SK-N-SH (cell line): Measurements from ENCODE around the gene MRTFB.

Experiments used
- EP300 ChIP-seq, 2 experiments: IDR thresholded peaks; 2 replicates each; pipeline versions ENCODE4 v1.4.0 to v1.6.1; 2012; ENCODE audit warnings: borderline replicate concordance in 1 of 2, low read depth in 1 of 2, low read length in 1 of 2
- EZH2phosphoT487 ChIP-seq: fragments of 200-600 bp; sonication (generic); IDR thresholded peaks from 2 replicates; pipeline ENCODE4 v1.6.1; 2017; ENCODE audit warnings: low read depth, mixed run types, mild to moderate bottlenecking, antibody characterized with exemption, moderate library complexity, borderline replicate concordance
- GABPA ChIP-seq: IDR thresholded peaks from 2 replicates; pipeline ENCODE4 v1.4.0; 2012; ENCODE audit warnings: low read depth, mild to moderate bottlenecking
- IRF3 ChIP-seq: fragments of 150-350 bp; IDR thresholded peaks from 2 replicates; pipeline ENCODE4 v1.6.1; 2016; ENCODE audit warnings: mild to moderate bottlenecking, low read depth, low read length
- MEF2A ChIP-seq: IDR thresholded peaks from 2 replicates; pipeline ENCODE4 v1.4.0; 2012; ENCODE audit warnings: low read depth, borderline replicate concordance
- MXI1 ChIP-seq: IDR thresholded peaks from 2 replicates; pipeline ENCODE4 v1.6.1; 2012; ENCODE audit warnings: mild to moderate bottlenecking, low read depth, low read length, improper control_type of control experiment
- REST ChIP-seq: IDR thresholded peaks from 2 replicates; pipeline ENCODE4 v1.6.1; 2012; ENCODE audit warnings: mild to moderate bottlenecking, low read depth, low read length, moderate library complexity
- RFX5 ChIP-seq: IDR thresholded peaks from 2 replicates; pipeline ENCODE4 v1.6.1; 2012; ENCODE audit warnings: mild to moderate bottlenecking, improper control_type of control experiment, low read length
- TAF1 ChIP-seq: IDR thresholded peaks from 2 replicates; pipeline ENCODE4 v1.6.1; 2012; ENCODE audit warnings: low read depth, mild to moderate bottlenecking, low read length, moderate library complexity, borderline replicate concordance
- YY1 ChIP-seq: IDR thresholded peaks from 2 replicates; pipeline ENCODE4 v1.4.0; 2012; ENCODE audit warnings: low read depth, mild to moderate bottlenecking
- TF ChIP-seq, protein P1 (sequence below): fragments of 200-600 bp; sonication (generic); IDR thresholded peaks from 2 replicates; pipeline ENCODE4 v1.6.1; 2017; ENCODE audit warnings: antibody characterized with exemption, mild to moderate bottlenecking, moderate library complexity
- TF ChIP-seq, protein P2 (sequence below): fragments of 150-350 bp; IDR thresholded peaks from 2 replicates; pipeline ENCODE4 v1.6.1; 2017; ENCODE audit warnings: antibody characterized with exemption, low read length, low read depth, borderline replicate concordance

GRCh38 chr16:14198572-14198971 lies 127.5 kb downstream of the MRTFB start:
- TF ChIP-seq, protein P1, sequence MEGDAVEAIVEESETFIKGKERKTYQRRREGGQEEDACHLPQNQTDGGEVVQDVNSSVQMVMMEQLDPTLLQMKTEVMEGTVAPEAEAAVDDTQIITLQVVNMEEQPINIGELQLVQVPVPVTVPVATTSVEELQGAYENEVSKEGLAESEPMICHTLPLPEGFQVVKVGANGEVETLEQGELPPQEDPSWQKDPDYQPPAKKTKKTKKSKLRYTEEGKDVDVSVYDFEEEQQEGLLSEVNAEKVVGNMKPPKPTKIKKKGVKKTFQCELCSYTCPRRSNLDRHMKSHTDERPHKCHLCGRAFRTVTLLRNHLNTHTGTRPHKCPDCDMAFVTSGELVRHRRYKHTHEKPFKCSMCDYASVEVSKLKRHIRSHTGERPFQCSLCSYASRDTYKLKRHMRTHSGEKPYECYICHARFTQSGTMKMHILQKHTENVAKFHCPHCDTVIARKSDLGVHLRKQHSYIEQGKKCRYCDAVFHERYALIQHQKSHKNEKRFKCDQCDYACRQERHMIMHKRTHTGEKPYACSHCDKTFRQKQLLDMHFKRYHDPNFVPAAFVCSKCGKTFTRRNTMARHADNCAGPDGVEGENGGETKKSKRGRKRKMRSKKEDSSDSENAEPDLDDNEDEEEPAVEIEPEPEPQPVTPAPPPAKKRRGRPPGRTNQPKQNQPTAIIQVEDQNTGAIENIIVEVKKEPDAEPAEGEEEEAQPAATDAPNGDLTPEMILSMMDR, result no peak
- no peak for TF ChIP-seq REST
- TF ChIP-seq RFX5, result no peak
- TF ChIP-seq GABPA, result no peak
- no peak for TF ChIP-seq IRF3
- TF ChIP-seq MEF2A, result no peak
- no peak for TF ChIP-seq YY1
- no peak for TF ChIP-seq EZH2phosphoT487
- TF ChIP-seq TAF1, result no peak
- TF ChIP-seq EP300 (IDR thresholded peaks at IDR 0.05; ENCODE audit: borderline replicate concordance in 1 of 2, low read depth in 1 of 2, low read length in 1 of 2), result no peak
- TF ChIP-seq, protein P2, sequence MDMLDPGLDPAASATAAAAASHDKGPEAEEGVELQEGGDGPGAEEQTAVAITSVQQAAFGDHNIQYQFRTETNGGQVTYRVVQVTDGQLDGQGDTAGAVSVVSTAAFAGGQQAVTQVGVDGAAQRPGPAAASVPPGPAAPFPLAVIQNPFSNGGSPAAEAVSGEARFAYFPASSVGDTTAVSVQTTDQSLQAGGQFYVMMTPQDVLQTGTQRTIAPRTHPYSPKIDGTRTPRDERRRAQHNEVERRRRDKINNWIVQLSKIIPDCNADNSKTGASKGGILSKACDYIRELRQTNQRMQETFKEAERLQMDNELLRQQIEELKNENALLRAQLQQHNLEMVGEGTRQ, result no peak
- TF ChIP-seq MXI1, result no peak
